Ectodermal cell (in vitro differentiated cells): Measurements from ENCODE around the gene PRKCB.
"Not testable (repeated sequence)": the region's sequence is repeated elsewhere in the genome, so short reads cannot be mapped to it uniquely, and the experiment has no call there.

Experiments
- H3K27ac ChIP-seq: 2 replicates; pipeline ENCODE4 v1.7.0; 2013; ENCODE audit warnings: mild to moderate bottlenecking, low read depth, low read length; ENCODE audit not compliant: insufficient read depth, poor library complexity, severe bottlenecking
- H3K27me3 ChIP-seq: 2 replicates; pipeline ENCODE4 v1.7.0; 2013; ENCODE audit warnings: mild to moderate bottlenecking, low read length; ENCODE audit not compliant: insufficient read depth, control insufficient read depth, poor library complexity, severe bottlenecking
- H3K36me3 ChIP-seq: one replicate; pipeline ENCODE4 v1.7.0; 2013; ENCODE audit warnings: low read length; ENCODE audit not compliant: control insufficient read depth, insufficient read depth
- H3K4me1 ChIP-seq: one replicate; pipeline ENCODE4 v1.7.0; 2013; ENCODE audit warnings: low read length; ENCODE audit not compliant: control insufficient read depth, insufficient read depth
- H3K4me3 ChIP-seq: 2 replicates; pipeline ENCODE4 v1.7.0; 2013; ENCODE audit warnings: low read depth, low read length, control low read depth; ENCODE audit not compliant: insufficient read depth
- H3K9me3 ChIP-seq: 2 replicates; pipeline ENCODE4 v1.7.0; 2013; ENCODE audit warnings: mild to moderate bottlenecking, low read length, moderate library complexity; ENCODE audit not compliant: control insufficient read depth
- WGBS, 2 experiments: methylation state at CpG; one replicate each; pipeline ENCODE4 v1.1.7; 2013; ENCODE audit warnings: missing lambda C conversion rate in 2 of 2; 5-methylcytosine and 5-hydroxymethylcytosine counted together

The PRKCB gene

DNA sequence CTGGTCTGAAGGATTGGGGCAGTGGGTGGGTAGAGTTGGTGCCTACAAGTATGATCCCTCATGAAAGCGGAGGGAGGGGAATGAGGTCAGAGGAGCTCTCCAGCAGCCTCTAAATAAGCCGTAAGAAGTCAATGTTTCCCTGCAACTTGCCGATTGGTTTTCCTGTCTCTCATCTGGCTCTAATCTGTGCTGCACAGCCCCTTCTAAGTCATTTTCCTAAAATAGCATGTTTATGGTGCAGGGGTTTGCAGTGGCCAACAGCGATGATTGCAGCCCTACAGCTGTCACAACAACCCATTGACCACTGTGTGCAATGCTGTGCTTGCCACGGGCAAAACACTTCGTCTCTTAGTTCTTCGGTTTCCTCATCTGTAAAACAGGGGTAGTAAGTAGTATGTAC lies 189.2 kb downstream of the PRKCB start:
- H3K27ac ChIP-seq = no peak overlapping the region
- WGBS, 2 experiments = 96% methylated on average over 7 of the region's 7 CpGs
- no peaks in the 10 kb centered on the region for H3K4me1 ChIP-seq
- no peaks in the 10 kb centered on the region for H3K36me3 ChIP-seq
- H3K4me3 ChIP-seq = no peak overlapping the region
- H3K27me3 ChIP-seq = no peaks in the 10 kb centered on the region
- no peaks in the 10 kb centered on the region for H3K9me3 ChIP-seq

DNA sequence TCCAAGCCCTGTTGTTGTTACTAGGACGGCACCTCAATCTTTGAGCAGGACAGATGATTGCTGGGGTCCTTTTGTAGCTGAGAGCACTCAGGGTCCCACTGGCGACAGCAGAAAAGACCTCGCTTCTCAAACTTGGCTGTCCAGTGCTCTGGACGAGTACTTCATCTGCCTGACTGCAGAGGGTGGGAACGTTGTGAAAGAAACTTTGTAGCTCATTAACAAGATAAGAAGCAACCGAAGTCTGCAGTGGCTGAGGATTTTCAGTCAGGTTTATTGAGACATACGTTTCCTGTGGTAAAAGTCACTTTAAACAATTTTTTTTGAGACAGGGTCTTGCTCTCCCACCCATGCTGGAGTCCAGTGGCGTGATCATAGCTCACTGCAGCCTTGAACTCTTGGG lies 191.7 kb downstream of the PRKCB start:
- no peak overlapping the region for H3K4me3 ChIP-seq
- H3K27ac ChIP-seq = no peak overlapping the region
- H3K4me1 ChIP-seq = no peaks in the 10 kb centered on the region
- WGBS, 2 experiments = 85 to 86% methylated on average over 8 of the region's 8 CpGs
- no peaks in the 10 kb centered on the region for H3K36me3 ChIP-seq
- no peaks in the 10 kb centered on the region for H3K27me3 ChIP-seq
- no peaks in the 10 kb centered on the region for H3K9me3 ChIP-seq

- H3K4me3 ChIP-seq, H3K27ac ChIP-seq, H3K9me3 ChIP-seq, H3K27me3 ChIP-seq, H3K36me3 ChIP-seq, H3K4me1 ChIP-seq: not testable (repeated sequence)
- WGBS, 2 experiments = 78 to 87% methylated on average over 1 of the region's 1 CpG
These were observed 194.1 kb downstream of the PRKCB start for GRCh38 chr16:24029841-24030240.

GRCh38 chr16:24035127-24035842 lies 199.5 kb downstream of the PRKCB start:
- Histone ChIP-seq H3K4me1 (no peaks in the 10 kb centered on the region), H3K27ac (no peak overlapping the region), H3K9me3 (no peaks in the 10 kb centered on the region), H3K27me3 (no peaks in the 10 kb centered on the region), H3K4me3 (no peak overlapping the region), H3K36me3 (no peaks in the 10 kb centered on the region)
- WGBS, 2 experiments = 76 to 80% methylated on average over 17 of the region's 17 CpGs

DNA sequence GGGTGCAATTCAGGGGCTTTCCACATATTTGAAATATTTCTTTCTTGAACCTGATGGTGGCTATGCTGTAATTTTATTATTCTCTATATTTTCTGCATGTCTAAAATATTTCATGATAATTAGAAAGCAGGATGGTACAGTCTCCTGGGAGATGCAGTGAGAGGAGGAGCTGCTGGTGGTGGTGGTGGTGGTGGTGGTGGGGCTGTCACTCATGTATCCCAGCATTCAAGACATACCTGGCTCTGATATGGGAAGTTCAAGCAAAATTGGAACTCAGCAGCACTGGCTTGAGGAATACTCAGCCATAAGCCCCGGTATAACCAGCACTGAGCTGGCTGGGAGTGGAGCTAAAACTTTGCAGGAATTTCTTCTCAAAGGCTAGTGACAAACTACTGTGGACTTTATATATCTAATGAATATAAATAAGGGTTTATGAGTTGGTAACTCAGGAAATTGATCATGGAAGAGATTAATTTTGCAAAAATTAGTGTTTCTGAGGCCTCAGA lies 200.3 kb downstream of the PRKCB start:
- H3K4me1 ChIP-seq = no peaks in the 10 kb centered on the region
- 79 to 85% methylated on average over 1 of the region's 1 CpG for WGBS, 2 experiments

DNA sequence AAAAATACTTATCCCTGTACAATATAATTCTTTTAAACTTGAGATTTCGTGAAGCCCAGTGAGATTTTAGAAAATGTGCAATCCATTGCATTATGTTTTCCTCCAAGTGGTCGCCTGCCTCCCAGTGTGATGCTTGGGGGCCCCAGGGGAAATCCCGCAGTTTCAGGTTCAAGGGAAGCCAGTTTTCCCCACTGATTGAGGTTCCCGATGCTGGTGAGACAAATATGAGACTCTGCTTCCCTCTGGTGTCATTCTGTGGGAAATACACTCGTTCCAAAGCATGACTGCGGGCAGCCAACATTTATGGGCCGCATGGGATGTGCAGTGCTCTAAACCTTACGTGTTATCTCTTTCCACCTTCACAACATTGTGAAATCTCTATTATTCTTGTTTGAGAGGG lies 200.8 kb downstream of the PRKCB start:
- H3K9me3 ChIP-seq = no peaks in the 10 kb centered on the region
- WGBS, 2 experiments = 32 to 33% methylated on average over 8 of the region's 8 CpGs
- no peak overlapping the region for H3K4me3 ChIP-seq
- no peaks in the 10 kb centered on the region for H3K27me3 ChIP-seq
- no peaks in the 10 kb centered on the region for H3K4me1 ChIP-seq
- no peak overlapping the region for H3K27ac ChIP-seq
- H3K36me3 ChIP-seq = no peaks in the 10 kb centered on the region

More for the DNA sequence above, 200.3 kb downstream of the PRKCB start:
- Histone ChIP-seq H3K36me3 (no peaks in the 10 kb centered on the region), H3K27ac (no peak overlapping the region), H3K4me3 (no peak overlapping the region), H3K27me3 (no peaks in the 10 kb centered on the region), H3K9me3 (no peaks in the 10 kb centered on the region)

DNA sequence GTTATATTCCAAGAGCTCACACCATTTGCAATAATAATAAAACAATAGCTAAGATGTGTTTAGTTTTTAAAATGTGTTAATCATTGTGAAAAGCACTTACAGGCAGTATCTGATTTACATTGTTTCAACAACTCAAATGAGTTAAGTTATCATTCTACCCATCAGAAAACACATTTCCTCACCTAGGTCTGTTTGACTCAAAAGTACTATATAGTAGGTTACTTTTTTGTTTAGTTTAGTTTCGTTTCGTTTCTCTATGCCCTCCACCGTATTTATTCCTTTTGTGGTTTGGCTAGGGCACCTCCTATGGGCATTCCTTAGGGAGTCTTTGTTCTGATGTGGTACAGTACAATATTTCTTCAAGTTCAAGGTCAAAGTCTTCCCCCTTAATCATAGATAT lies 201.6 kb downstream of the PRKCB start:
- H3K4me1 ChIP-seq = no peaks in the 10 kb centered on the region
- no peaks in the 10 kb centered on the region for H3K27me3 ChIP-seq
- H3K27ac ChIP-seq = no peak overlapping the region
- WGBS, 2 experiments = 89 to 94% methylated on average over 3 of the region's 3 CpGs
- H3K9me3 ChIP-seq = no peaks in the 10 kb centered on the region
- no peaks in the 10 kb centered on the region for H3K36me3 ChIP-seq
- H3K4me3 ChIP-seq = no peak overlapping the region

DNA sequence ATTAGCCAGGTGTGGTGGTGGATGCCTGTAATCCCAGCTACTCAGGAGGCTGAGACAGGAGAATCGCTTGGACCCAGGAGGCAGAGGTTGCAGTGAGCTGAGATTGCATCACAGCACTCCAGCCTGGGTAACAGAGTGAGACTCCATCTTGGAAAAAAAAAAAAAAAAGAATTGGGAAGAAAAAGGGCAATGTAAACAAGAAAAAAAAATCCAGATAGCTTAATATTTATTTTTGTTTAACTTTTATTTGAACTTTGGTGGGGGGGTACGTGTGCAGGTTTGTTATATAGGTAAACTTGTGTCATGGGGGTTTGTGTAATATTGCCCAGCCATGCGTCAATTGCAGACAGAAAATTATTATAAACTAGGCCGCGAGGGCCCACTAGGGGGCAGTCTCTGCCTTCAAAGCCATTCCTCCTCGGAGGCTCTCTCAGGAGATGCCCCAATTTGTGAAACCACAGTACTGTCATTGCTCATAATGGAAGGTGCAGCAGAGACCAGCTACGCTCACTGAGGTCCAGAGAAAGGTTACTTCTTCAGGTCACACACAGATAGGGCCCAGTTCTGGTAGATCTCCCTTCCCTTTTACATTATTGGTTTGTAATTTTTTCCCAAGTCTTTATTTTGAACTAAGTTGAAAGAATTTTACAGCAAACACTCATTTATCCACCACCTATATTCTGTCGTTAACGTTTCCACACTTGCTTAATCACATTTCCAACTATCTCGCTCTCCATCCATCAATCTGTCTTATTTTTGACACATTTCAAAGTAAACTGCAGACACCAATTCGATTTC lies 206.2 kb downstream of the PRKCB start:
- Histone ChIP-seq H3K36me3 (no peaks in the 10 kb centered on the region), H3K27ac (no peak overlapping the region), H3K4me3 (no peak overlapping the region), H3K9me3 (no peaks in the 10 kb centered on the region), H3K4me1 (no peaks in the 10 kb centered on the region), H3K27me3 (no peaks in the 10 kb centered on the region)
- 42 to 44% methylated on average over 11 of the region's 11 CpGs for WGBS, 2 experiments

GRCh38 chr16:24044467-24044866 lies 208.7 kb downstream of the PRKCB start:
- no peaks in the 10 kb centered on the region for H3K9me3 ChIP-seq
- 89 to 100% methylated on average over 2 of the region's 2 CpGs for WGBS, 2 experiments
- H3K36me3 ChIP-seq = no peaks in the 10 kb centered on the region
- H3K4me1 ChIP-seq = no peaks in the 10 kb centered on the region
- no peak overlapping the region for H3K27ac ChIP-seq
- no peaks in the 10 kb centered on the region for H3K27me3 ChIP-seq
- H3K4me3 ChIP-seq = no peak overlapping the region

DNA sequence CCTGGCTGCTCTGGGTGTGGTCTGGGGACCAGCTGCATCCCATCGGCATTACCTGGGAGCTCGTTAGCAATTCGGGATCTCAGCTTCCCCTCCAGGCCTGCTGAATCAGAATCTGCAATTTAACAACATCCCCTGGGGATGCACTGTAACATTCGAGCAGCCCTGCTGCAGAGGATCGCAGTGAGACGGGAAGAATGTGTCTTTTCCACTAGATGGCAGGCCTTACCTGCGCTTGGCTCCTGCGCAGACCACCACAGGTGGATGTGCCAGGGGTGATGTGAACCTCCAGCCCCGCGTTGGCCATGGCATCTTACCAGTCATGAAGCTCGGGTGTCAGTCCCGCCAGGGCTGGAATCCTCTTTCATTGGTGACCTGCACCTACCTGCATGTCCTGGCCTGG lies 209.9 kb downstream of the PRKCB start:
- Histone ChIP-seq H3K4me3 (no peak overlapping the region), H3K9me3 (no peaks in the 10 kb centered on the region), H3K27me3 (no peaks in the 10 kb centered on the region), H3K4me1 (no peaks in the 10 kb centered on the region), H3K27ac (no peak overlapping the region), H3K36me3 (no peaks in the 10 kb centered on the region)
- WGBS, 2 experiments = 9 to 11% methylated on average over 12 of the region's 12 CpGs
